IPS-NIHi7 (cell line): Measurements from ENCODE around the gene CHST9.
"Not testable (repeated sequence)": the region's sequence is repeated elsewhere in the genome, so short reads cannot be mapped to it uniquely, and the experiment has no call there.

Experiments
- DNase-seq: peaks from one replicate; pipeline ENCODE4 v3.0.0; 2012; ENCODE audit warnings: mixed read lengths; ENCODE audit errors: extremely low spot score

Gene CHST9

GRCh38 chr18:27007880-27008279 lies 177.2 kb downstream of the CHST9 start:
- DNase-seq = no peak

GRCh38 chr18:27005589-27005988 lies 179.5 kb downstream of the CHST9 start:
- DNase-seq = peak; percentile 56

- DNase-seq = no peak
Observed at GRCh38 chr18:27004056-27004829, 180.9 kb downstream of the CHST9 start.

GRCh38 chr18:26999797-27000196 lies 185.3 kb downstream of the CHST9 start:
- no peak for DNase-seq

GRCh38 chr18:26993568-26993967 lies 191.5 kb downstream of the CHST9 start:
- DNase-seq = no peak

GRCh38 chr18:26992926-26993325 lies 192.2 kb downstream of the CHST9 start:
- DNase-seq = no peak

GRCh38 chr18:26989842-26990241 lies 195.3 kb downstream of the CHST9 start:
- no peak for DNase-seq

- DNase-seq = no peak
Observed at GRCh38 chr18:26981360-26982082, 203.6 kb downstream of the CHST9 start.

GRCh38 chr18:26978812-26979341 lies 206.2 kb downstream of the CHST9 start:
- DNase-seq = no peak

- no peak for DNase-seq
Observed at GRCh38 chr18:26977781-26978180, 207.3 kb downstream of the CHST9 start.

- DNase-seq = no peak
Observed at GRCh38 chr18:26976206-26976605, 208.9 kb downstream of the CHST9 start.

GRCh38 chr18:26972549-26972948 lies 212.6 kb downstream of the CHST9 start:
- DNase-seq = not testable (repeated sequence)

GRCh38 chr18:26971409-26971808 lies 213.7 kb downstream of the CHST9 start:
- no peak for DNase-seq

GRCh38 chr18:26970637-26971036 lies 214.5 kb downstream of the CHST9 start:
- DNase-seq = no peak

- DNase-seq = no peak
Observed at GRCh38 chr18:26965206-26965605, 219.9 kb downstream of the CHST9 start.

- no peak for DNase-seq
Observed at GRCh38 chr18:26963292-26963691, 221.8 kb downstream of the CHST9 start.

- no peak for DNase-seq
Observed at GRCh38 chr18:26961839-26962238, 223.3 kb downstream of the CHST9 start.

- DNase-seq = no peak
Observed at GRCh38 chr18:26960911-26961310, 224.2 kb downstream of the CHST9 start.

GRCh38 chr18:26956863-26957262 lies 228.2 kb downstream of the CHST9 start:
- peak; percentile 60 for DNase-seq

GRCh38 chr18:26948703-26949102 lies 236.4 kb downstream of the CHST9 start:
- no peak for DNase-seq

GRCh38 chr18:26943906-26944305 lies 241.2 kb downstream of the CHST9 start:
- DNase-seq = no peak

GRCh38 chr18:26941584-26941983 lies 243.5 kb downstream of the CHST9 start:
- no peak for DNase-seq
